Heart left ventricle (tissue), 13 donors: ENCODE data around the gene SBNO2.

ENCODE experiments used
- CTCF ChIP-seq, 12 donors: fragments of 200-600 bp; sonication (generic) in 4 of 12; IDR thresholded peaks; one replicate each; pipeline versions ENCODE4 v1.5.0 to v1.8.0; 2018 to 2022; ENCODE audit warnings: antibody characterized with exemption in 12 of 12, mild to moderate bottlenecking in 5 of 12
- POLR2A ChIP-seq, 2 donors: fragments of 450-650 bp; IDR thresholded peaks; one replicate each; pipeline ENCODE4 v1.6.1; 2017; ENCODE audit warnings: antibody characterized with exemption in 2 of 2, mild to moderate bottlenecking in 2 of 2, moderate library complexity in 2 of 2
- donor health status: ischemic (EF 13 %, LVEDD 7.1; RV severe dilation, severe dysfunction).
- donor health status: DM: no; HTN: yes; CAD: no.
- donor health status: DM: no; HTN: no; CAD: no.
- donor health status: ischemic (EF 25% LVEDD 6.9; RV normal size, moderate dysfunction).
- donor health status: ischemic (EF 25% LVEDD 5.7; RV mildly dilated, moderate dysfunction).
- donor health status: ischemic (EF 35%, LVEDD 5.7; RV mildly dilated, moderate dysfunction).
- donor health status: nonischemic (EF 11% LVEDD 7.7; RV severe dilation, severe dysfunction).
- donor health status: DM: yes; HTN: yes; CAD: no.
- donor health status: PGD.
- donor health status: ischemic (EF 29% LVEDD 5.4; RV normal size, mild dysfunction).
- donor health status: nonischemic (EF 23%, LVEDD 6.1; RV moderate dilation, normal function).

GRCh38 chr19:1118999-1119398 lies 55.1 kb downstream of the SBNO2 start:
- TF ChIP-seq CTCF (IDR thresholded peaks at IDR 0.05) (no peak), POLR2A (IDR thresholded peaks at IDR 0.05) (no peak)
